SK-N-SH (cell line): ENCODE measurements around the gene NFATC2IP. TPM values are rescaled to one million over a fixed set of nuclear protein-coding genes. Genes with fewer than 3 reads are reported as not detected.

Experiments used
- CTCF ChIA-PET: fragments of 300-600, 350-600 bp; formaldehyde crosslinking; extraction: SDS; loops from one replicate; lab custom pipeline; 2021; lab: Yijun Ruan, JAX
- POLR2A ChIA-PET: fragments of 350-600 bp; sonication (Branson Sonifier 250); formaldehyde crosslinking; extraction: SDS; loops from one replicate; lab custom pipeline; 2020; ENCODE audit warnings: antibody characterized with exemption, inconsistent platforms; lab: Yijun Ruan, JAX
- DNase-seq: peaks from one replicate; pipeline ENCODE4 v3.0.0; 2012
- H2AFZ ChIP-seq: fragments of 200-600 bp; sonication (generic); 2 replicates; pipeline ENCODE4 v1.8.1; 2016; ENCODE audit warnings: antibody characterized with exemption, mild to moderate bottlenecking, low read depth
- H3F3A ChIP-seq: fragments of 200-600 bp; sonication (generic); replicated peaks from 2 replicates; pipeline ENCODE3; 2016; ENCODE audit warnings: antibody characterized with exemption, mild to moderate bottlenecking; ENCODE audit not compliant: insufficient read depth
- H3K27ac ChIP-seq, 2 experiments: fragments of 200-500 bp in 1 of 2; fragments of 200-600 bp in 1 of 2; sonication (Bioruptor generic) in 1 of 2; sonication (generic), shearing (Covaris generic) in 1 of 2; 2 replicates each; pipeline versions ENCODE4 v1.5.1 to v1.6.1; 2014 to 2016; ENCODE audit warnings: low read depth in 2 of 2, inconsistent platforms in 1 of 2, low read length in 1 of 2, mild to moderate bottlenecking in 1 of 2, mixed read lengths in 1 of 2
- H3K27me3 ChIP-seq: fragments of 200-600 bp; sonication (generic), shearing (Covaris generic); 2 replicates; pipeline ENCODE4 v1.6.1; 2016; ENCODE audit warnings: mixed run types; ENCODE audit not compliant: insufficient read depth
- H3K36me3 ChIP-seq, 2 experiments: fragments of 200-500 bp in 1 of 2; fragments of 200-600 bp in 1 of 2; sonication (Bioruptor generic) in 1 of 2; sonication (generic) in 1 of 2; replicated peaks in 1 of 2; 2 replicates each; pipeline versions ENCODE3 to v1.5.1; 2014 to 2016; ENCODE audit warnings: low read length in 1 of 2, mild to moderate bottlenecking in 1 of 2; ENCODE audit not compliant: insufficient read depth in 2 of 2, control insufficient read depth in 1 of 2
- H3K4me1 ChIP-seq, 2 experiments: fragments of 200-500 bp in 1 of 2; fragments of 200-600 bp in 1 of 2; sonication (Bioruptor generic) in 1 of 2; sonication (generic), shearing (Covaris generic) in 1 of 2; 2 replicates each; pipeline versions ENCODE4 v1.5.1 to v1.6.1; 2014 to 2016; ENCODE audit warnings: low read depth in 1 of 2, low read length in 1 of 2, mixed run types in 1 of 2; ENCODE audit not compliant: insufficient read depth in 2 of 2, control insufficient read depth in 1 of 2
- H3K4me2 ChIP-seq: fragments of 200-600 bp; sonication (generic), shearing (Covaris generic); 2 replicates; pipeline ENCODE4 v1.6.1; 2017; ENCODE audit warnings: mixed run types
- H3K4me3 ChIP-seq, 2 experiments: fragments of 200-500 bp in 1 of 2; fragments of 200-600 bp in 1 of 2; sonication (Bioruptor generic) in 1 of 2; sonication (generic), shearing (Covaris generic) in 1 of 2; 2 replicates each; pipeline versions ENCODE4 v1.5.1 to v1.8.1; 2014 to 2016; ENCODE audit warnings: low read depth in 2 of 2, inconsistent platforms in 1 of 2, low read length in 1 of 2, mild to moderate bottlenecking in 1 of 2, mixed read lengths in 1 of 2, moderate library complexity in 1 of 2
- H3K79me2 ChIP-seq: fragments of 200-600 bp; sonication (generic); 2 replicates; pipeline ENCODE4 v1.8.1; 2017; ENCODE audit warnings: mild to moderate bottlenecking; ENCODE audit not compliant: insufficient read depth
- H3K9ac ChIP-seq: fragments of 200-600 bp; sonication (generic); 2 replicates; pipeline ENCODE4 v1.6.1; 2017; ENCODE audit warnings: mixed run types
- H3K9me2 ChIP-seq: fragments of 200-600 bp; sonication (generic); 2 replicates; pipeline ENCODE4 v1.6.1; 2017; ENCODE audit warnings: mixed run types
- H3K9me3 ChIP-seq: fragments of 200-600 bp; sonication (generic); 2 replicates; pipeline ENCODE4 v1.6.1; 2017; ENCODE audit warnings: mixed run types, mild to moderate bottlenecking, moderate library complexity
- H4K20me1 ChIP-seq: fragments of 200-600 bp; sonication (generic); 2 replicates; pipeline ENCODE4 v1.6.1; 2017; ENCODE audit warnings: mild to moderate bottlenecking, mixed run types; ENCODE audit not compliant: insufficient read depth
- CHD2 ChIP-seq: fragments of 150-350 bp; IDR thresholded peaks from 2 replicates; pipeline ENCODE4 v1.6.1; 2018; ENCODE audit warnings: low read length; ENCODE audit not compliant: partially characterized antibody
- CTCF ChIP-seq: fragments of 200-600 bp; sonication (generic); IDR thresholded peaks from 2 replicates; pipeline ENCODE4 v1.6.1; 2017; ENCODE audit warnings: antibody characterized with exemption, mild to moderate bottlenecking, moderate library complexity
- ELF1 ChIP-seq: IDR thresholded peaks from 2 replicates; pipeline ENCODE4 v1.4.0; 2012
- FOSL2 ChIP-seq: IDR thresholded peaks from 2 replicates; pipeline ENCODE4 v1.4.0; 2012; ENCODE audit warnings: low read depth, mild to moderate bottlenecking, moderate library complexity, borderline replicate concordance
- FOXJ3 ChIP-seq: sonication (generic); formaldehyde crosslinking; IDR thresholded peaks from 2 replicates; pipeline ENCODE4 v1.5.1; 2020; ENCODE audit warnings: mild to moderate bottlenecking, missing genetic modification reagents
- FOXM1 ChIP-seq: IDR thresholded peaks from 2 replicates; pipeline ENCODE4 v1.4.0; 2012; ENCODE audit warnings: low read depth, mild to moderate bottlenecking
- GABPA ChIP-seq: IDR thresholded peaks from 2 replicates; pipeline ENCODE4 v1.4.0; 2012; ENCODE audit warnings: low read depth, mild to moderate bottlenecking
- GATA2 ChIP-seq: sonication (generic); formaldehyde crosslinking; IDR thresholded peaks from 2 replicates; pipeline ENCODE4 v1.5.0; 2020; ENCODE audit warnings: mild to moderate bottlenecking, missing genetic modification reagents
- MAX ChIP-seq: IDR thresholded peaks from 2 replicates; pipeline ENCODE4 v1.4.0; 2012; ENCODE audit warnings: low read depth
- NFIC ChIP-seq: IDR thresholded peaks from 2 replicates; pipeline ENCODE4 v1.4.0; 2012; ENCODE audit warnings: borderline replicate concordance
- PBX3 ChIP-seq: IDR thresholded peaks from 2 replicates; pipeline ENCODE4; 2012
- POLR2AphosphoS5 ChIP-seq: IDR thresholded peaks from 2 replicates; pipeline ENCODE4 v1.6.1; 2012; ENCODE audit warnings: low read depth, low read length
- RCOR1 ChIP-seq: fragments of 150-350 bp; IDR thresholded peaks from 2 replicates; pipeline ENCODE4 v1.6.1; 2017; ENCODE audit warnings: antibody characterized with exemption, low read length
- RFX5 ChIP-seq: IDR thresholded peaks from 2 replicates; pipeline ENCODE4 v1.6.1; 2012; ENCODE audit warnings: mild to moderate bottlenecking, improper control_type of control experiment, low read length
- RXRA ChIP-seq: IDR thresholded peaks from 2 replicates; pipeline ENCODE4 v1.4.0; 2012; ENCODE audit warnings: low read depth, mild to moderate bottlenecking, borderline replicate concordance
- SIN3A ChIP-seq: IDR thresholded peaks from 2 replicates; pipeline ENCODE4 v1.6.1; 2012; ENCODE audit warnings: low read depth, mild to moderate bottlenecking, low read length, moderate library complexity, borderline replicate concordance
- TCF12 ChIP-seq: IDR thresholded peaks from 2 replicates; pipeline ENCODE4 v1.4.0; 2012
- USF1 ChIP-seq: IDR thresholded peaks from 2 replicates; pipeline ENCODE4 v1.4.0; 2012; ENCODE audit warnings: low read depth, borderline replicate concordance
- WGBS: methylation state at CpG from one replicate; pipeline ENCODE4 v1.1.6; 2017; ENCODE audit warnings: low lambda C conversion rate; 5-methylcytosine and 5-hydroxymethylcytosine counted together
- polyA plus RNA-seq, 3 experiments: library from polyadenylated mRNA; depleted of rRNA; stranded (reverse); fragments of >200 nt; gene quantifications; 2 replicates each; pipeline ENCODE4 v1.2.3, GENCODE V29; 2012

NFATC2IP gene
- polyA plus RNA-seq, 1 of the 3 experiments (the other 2 are of a cell fraction): 41.9 TPM

- TF ChIP-seq FOSL2 (no peak), GATA2 (CRISPR knock-in tag) (no peak)
- H2AFZ ChIP-seq: no peak overlapping the region
- H3F3A ChIP-seq: no peaks in the 10 kb centered on the region
- ChIA-PET POLR2A (no interaction called here), CTCF (interaction anchor here (1.1 to 2.2 kb wide), 2 partner anchors 11 to 60 kb away, joined by 3 to 14 read pairs; no protein-coding TSS in a partner anchor)
- no peaks in the 10 kb centered on the region for H3K9me3 ChIP-seq
- DNase-seq: no peak
- 73% methylated on average over 8 of the region's 8 CpGs for WGBS
- no peak overlapping the region for H3K27ac ChIP-seq
- H3K4me2 ChIP-seq: no peak overlapping the region
- H3K36me3 ChIP-seq: no peaks in the 10 kb centered on the region
- H3K27me3 ChIP-seq: no peaks in the 10 kb centered on the region
- no peak overlapping the region for H3K9ac ChIP-seq
- H3K79me2 ChIP-seq: no peaks in the 10 kb centered on the region
- no peaks in the 10 kb centered on the region for H3K4me1 ChIP-seq
- H3K9me2 ChIP-seq: no peaks in the 10 kb centered on the region
- H3K4me3 ChIP-seq: no peak overlapping the region
- H4K20me1 ChIP-seq: no peaks in the 10 kb centered on the region
These were observed 17.6 kb upstream of the NFATC2IP start for GRCh38 chr16:28933171-28933570.

- H3K27ac ChIP-seq: no peak overlapping the region
- no peaks in the 10 kb centered on the region for H3K9me3 ChIP-seq
- no peak overlapping the region for H3K4me3 ChIP-seq
- H3K4me1 ChIP-seq: no peaks in the 10 kb centered on the region
- H3K9me2 ChIP-seq: no peaks in the 10 kb centered on the region
- H3K9ac ChIP-seq: no peak overlapping the region
- H3F3A ChIP-seq: no peaks in the 10 kb centered on the region
- CTCF ChIA-PET: interaction anchor here (1.8 kb wide), 1 partner anchor 10 kb away, joined by 5 read pairs; no protein-coding TSS in a partner anchor
- no peaks in the 10 kb centered on the region for H4K20me1 ChIP-seq
- WGBS: 90% methylated on average over 3 of the region's 4 CpGs
- H3K27me3 ChIP-seq: no peaks in the 10 kb centered on the region
- H2AFZ ChIP-seq: no peak overlapping the region
- no peaks in the 10 kb centered on the region for H3K79me2 ChIP-seq
- no peaks in the 10 kb centered on the region for H3K36me3 ChIP-seq
- DNase-seq: no peak
- H3K4me2 ChIP-seq: no peak overlapping the region
- POLR2A ChIA-PET: no interaction called here
- TF ChIP-seq MAX (no peak), FOXM1 (no peak), USF1 (no peak), RXRA (no peak), CHD2 (no peak)
- TF ChIP-seq, all 33 proteins: peak for 0
These were observed 15.4 kb upstream of the NFATC2IP start for GRCh38 chr16:28935346-28935745.

GRCh38 chr16:28935924-28936783 lies 14.6 kb upstream of the NFATC2IP start:
- no peak overlapping the region for H3K4me3 ChIP-seq
- peak; percentile 89 for DNase-seq
- no peaks in the 10 kb centered on the region for H3K79me2 ChIP-seq
- no peak overlapping the region for H3K9ac ChIP-seq
- POLR2A ChIA-PET: no interaction called here
- H4K20me1 ChIP-seq: no peaks in the 10 kb centered on the region
- WGBS: 66% methylated on average over 33 of the region's 36 CpGs
- H3K36me3 ChIP-seq: no peaks in the 10 kb centered on the region
- H2AFZ ChIP-seq: no peak overlapping the region
- no peak overlapping the region for H3K4me2 ChIP-seq
- H3K4me1 ChIP-seq: no peaks in the 10 kb centered on the region
- CTCF ChIA-PET: interaction anchor here (1.8 kb wide), 1 partner anchor 9 kb away, joined by 5 read pairs; no protein-coding TSS in a partner anchor
- H3F3A ChIP-seq: no peaks in the 10 kb centered on the region
- H3K27ac ChIP-seq: no peak overlapping the region
- H3K9me3 ChIP-seq: no peaks in the 10 kb centered on the region
- no peak for TF ChIP-seq CTCF
- no peak for TF ChIP-seq RXRA
- no peak for TF ChIP-seq RCOR1
- TF ChIP-seq CHD2: no peak
- no peak for TF ChIP-seq TCF12
- TF ChIP-seq FOXJ3 (CRISPR knock-in tag): no peak
- no peak for TF ChIP-seq FOSL2
- TF ChIP-seq POLR2AphosphoS5: no peak
- no peak for TF ChIP-seq PBX3
- TF ChIP-seq NFIC: no peak
- TF ChIP-seq ELF1: no peak
- no peak for TF ChIP-seq RFX5
- TF ChIP-seq GABPA: no peak
- TF ChIP-seq SIN3A: no peak
- no peak for TF ChIP-seq FOXM1
- TF ChIP-seq GATA2 (CRISPR knock-in tag): no peak
- TF ChIP-seq, all 33 proteins: peak for 0
- Histone ChIP-seq H3K9me2 (no peaks in the 10 kb centered on the region), H3K27me3 (no peaks in the 10 kb centered on the region)
